PC-9 (cell line): Measurements from ENCODE around the gene IRF2BPL. TPM values are rescaled to one million over a fixed set of nuclear protein-coding genes. Genes with fewer than 3 reads are reported as not detected.

Experiments
- BruUV-seq: library from RNA; stranded (reverse); fragments of 400-500 nt; replicated peaks from 2 replicates; lab custom pipeline; 2021; lab: Mats Ljungman, UMichigan
- CTCF ChIA-PET: fragments of 300-600 bp; sonication (Branson Sonifier 250); formaldehyde crosslinking; loops from one replicate; lab custom pipeline; 2022; ENCODE audit warnings: antibody characterized with exemption; lab: Charles Lee
- POLR2A ChIA-PET: fragments of 300-600 bp; sonication (Branson Sonifier 250); formaldehyde crosslinking; loops from one replicate; lab custom pipeline; 2022; ENCODE audit warnings: antibody characterized with exemption; ENCODE audit not compliant: unreplicated experiment; lab: Charles Lee
- DNase-seq, 2 experiments: peaks; one replicate each; pipeline versions ENCODE4 v3.0.0 to v3.0.0-alpha.2; 2015 to 2022; ENCODE audit warnings: mixed read lengths in 1 of 2
- H2AFZ ChIP-seq: fragments of 200-600 bp; sonication (generic); 2 replicates; pipeline ENCODE4 v1.8.1; 2017; ENCODE audit warnings: antibody characterized with exemption
- H3F3A ChIP-seq: fragments of 200-600 bp; sonication (generic); 2 replicates; pipeline ENCODE4 v1.8.1; 2017; ENCODE audit warnings: antibody characterized with exemption, mild to moderate bottlenecking, low read depth; ENCODE audit not compliant: insufficient read depth
- H3K27ac ChIP-seq: fragments of 200-600 bp; sonication (generic); 2 replicates; pipeline ENCODE4 v1.6.1; 2016; ENCODE audit warnings: mixed run types
- H3K27me3 ChIP-seq: fragments of 200-600 bp; sonication (generic); 2 replicates; pipeline ENCODE4 v1.6.1; 2016; ENCODE audit warnings: low read depth, mixed run types; ENCODE audit not compliant: insufficient read depth
- H3K36me3 ChIP-seq: fragments of 200-600 bp; sonication (generic); 2 replicates; pipeline ENCODE4 v1.6.1; 2016; ENCODE audit warnings: low read depth, mixed run types
- H3K4me1 ChIP-seq: fragments of 200-600 bp; sonication (generic); replicated peaks from 2 replicates; pipeline ENCODE4 v1.6.1; 2016; ENCODE audit warnings: mixed run types; ENCODE audit not compliant: insufficient read depth
- H3K4me2 ChIP-seq: fragments of 200-600 bp; sonication (generic); 2 replicates; pipeline ENCODE4 v1.6.1; 2017; ENCODE audit warnings: mixed run types
- H3K4me3 ChIP-seq: fragments of 200-600 bp; sonication (generic); 2 replicates; pipeline ENCODE4 v1.6.1; 2016; ENCODE audit warnings: mixed run types
- H3K79me2 ChIP-seq: fragments of 200-600 bp; sonication (generic); 2 replicates; pipeline ENCODE4 v1.6.1; 2017; ENCODE audit warnings: low read depth, mixed run types
- H3K9me2 ChIP-seq: fragments of 200-600 bp; sonication (generic); 2 replicates; pipeline ENCODE4 v1.8.1; 2017; ENCODE audit warnings: mild to moderate bottlenecking; ENCODE audit not compliant: insufficient read depth
- H3K9me3 ChIP-seq: fragments of 200-600 bp; sonication (generic); 2 replicates; pipeline ENCODE4 v1.8.1; 2016; ENCODE audit warnings: low read depth; ENCODE audit not compliant: insufficient read depth
- H4K20me1 ChIP-seq: fragments of 200-600 bp; sonication (generic); 2 replicates; pipeline ENCODE4 v1.8.1; 2017; ENCODE audit not compliant: insufficient read depth
- EZH2 ChIP-seq: fragments of 200-600 bp; sonication (generic); IDR thresholded peaks from 2 replicates; pipeline ENCODE4 v1.8.0; 2017; ENCODE audit warnings: antibody characterized with exemption, low read depth
- intact Hi-C: fragments of 100-400 bp; cut with micrococcal nuclease; formaldehyde crosslinking; loops from one replicate; pipeline ENCODE4 v1.10.0; 2022; ENCODE audit not compliant: unreplicated experiment
- total RNA-seq: library from RNA; stranded (reverse); gene quantifications from 2 replicates; pipeline ENCODE4 v1.2.3, GENCODE V29; 2021
- TF ChIP-seq, protein P1 (sequence below): fragments of 200-600 bp; sonication (generic); conservative IDR thresholded peaks from 2 replicates; pipeline ENCODE4 v1.6.1; 2017; ENCODE audit warnings: mixed run types, antibody characterized with exemption, mild to moderate bottlenecking, moderate library complexity

Gene IRF2BPL
- total RNA-seq, 1 experiment from 2014 or later, result 74.6 TPM

DNA sequence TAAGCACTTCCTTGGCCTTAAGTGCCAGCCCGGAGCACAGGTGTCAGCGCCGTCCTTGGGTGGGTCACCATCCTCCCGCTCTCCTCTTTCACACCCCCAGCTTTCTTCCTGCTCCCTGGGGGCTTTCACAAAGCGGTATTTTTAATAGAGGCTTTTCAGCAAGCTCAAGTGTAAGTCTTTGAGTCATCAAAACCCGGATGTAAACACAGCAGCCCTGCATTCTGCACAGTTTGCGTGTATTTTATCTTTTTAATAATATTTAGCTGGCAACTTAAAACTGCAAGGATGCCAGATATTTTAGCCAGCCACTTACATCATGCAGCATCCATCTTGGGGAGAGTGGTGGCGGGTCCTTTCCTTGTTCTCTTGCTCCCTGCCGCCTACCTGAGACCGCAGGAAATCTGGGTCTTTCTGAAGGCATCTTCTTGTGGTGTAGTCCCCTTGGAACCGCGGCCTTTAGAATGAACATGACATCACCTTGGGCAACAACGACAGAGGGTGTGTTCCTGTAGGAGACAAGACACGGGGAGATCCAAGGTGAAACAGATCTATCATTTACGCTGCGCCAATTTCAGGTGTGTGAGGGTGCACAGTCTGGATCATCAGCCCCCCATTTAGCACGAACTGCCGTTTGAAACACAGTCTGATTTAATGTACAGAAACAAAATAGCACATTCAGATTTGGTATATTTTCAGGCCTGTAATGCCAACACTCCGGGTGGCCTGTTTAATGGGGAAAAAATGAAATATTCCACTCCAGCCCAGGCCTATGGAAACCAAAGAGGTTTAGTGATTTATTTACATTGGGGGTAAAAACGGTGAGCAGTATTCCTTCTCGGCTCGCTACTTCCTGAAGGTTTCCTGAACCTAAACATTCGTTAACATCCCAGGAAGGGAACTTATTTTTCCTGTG lies 12.5 kb upstream of the IRF2BPL start:
- Histone ChIP-seq H3K27me3 (no peaks in the 10 kb centered on the region), H3K9me2 (no peaks in the 10 kb centered on the region), H3K27ac (peak overlapping the region; percentile 85), H3K4me2 (peak overlapping the region; percentile 79), H3K9me3 (no peaks in the 10 kb centered on the region), H4K20me1 (no peaks in the 10 kb centered on the region), H2AFZ (peak overlapping the region; percentile 76), H3F3A (peaks cover 83% of the 10 kb centered on the region), H3K4me1 (peaks cover 97% of the 10 kb centered on the region), H3K4me3 (peak overlapping the region; percentile 41), H3K36me3 (no peaks in the 10 kb centered on the region), H3K79me2 (no peaks in the 10 kb centered on the region)
- no peak for TF ChIP-seq EZH2
- TF ChIP-seq, protein P1, sequence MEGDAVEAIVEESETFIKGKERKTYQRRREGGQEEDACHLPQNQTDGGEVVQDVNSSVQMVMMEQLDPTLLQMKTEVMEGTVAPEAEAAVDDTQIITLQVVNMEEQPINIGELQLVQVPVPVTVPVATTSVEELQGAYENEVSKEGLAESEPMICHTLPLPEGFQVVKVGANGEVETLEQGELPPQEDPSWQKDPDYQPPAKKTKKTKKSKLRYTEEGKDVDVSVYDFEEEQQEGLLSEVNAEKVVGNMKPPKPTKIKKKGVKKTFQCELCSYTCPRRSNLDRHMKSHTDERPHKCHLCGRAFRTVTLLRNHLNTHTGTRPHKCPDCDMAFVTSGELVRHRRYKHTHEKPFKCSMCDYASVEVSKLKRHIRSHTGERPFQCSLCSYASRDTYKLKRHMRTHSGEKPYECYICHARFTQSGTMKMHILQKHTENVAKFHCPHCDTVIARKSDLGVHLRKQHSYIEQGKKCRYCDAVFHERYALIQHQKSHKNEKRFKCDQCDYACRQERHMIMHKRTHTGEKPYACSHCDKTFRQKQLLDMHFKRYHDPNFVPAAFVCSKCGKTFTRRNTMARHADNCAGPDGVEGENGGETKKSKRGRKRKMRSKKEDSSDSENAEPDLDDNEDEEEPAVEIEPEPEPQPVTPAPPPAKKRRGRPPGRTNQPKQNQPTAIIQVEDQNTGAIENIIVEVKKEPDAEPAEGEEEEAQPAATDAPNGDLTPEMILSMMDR, result no peak
- POLR2A ChIA-PET, result interaction anchor here (0.5 to 1.2 kb wide), 4 partner anchors 12 to 88 kb away, joined by 9 to 21 read pairs (median 12); no protein-coding TSS in a partner anchor
- no TSS peak for BruUV-seq
- intact Hi-C loops, result loop anchor here (1.0 to 5.0 kb wide), 6 partner anchors 8 to 1589 kb away; partner anchors contain the start of gene IRF2BPL
- peak in 1 of 2 experiments; percentile 96 for DNase-seq
- CTCF ChIA-PET, result interaction anchor here (0.9 to 1.2 kb wide), 5 partner anchors 13 to 125 kb away, joined by 3 to 10 read pairs (median 3); no protein-coding TSS in a partner anchor

- H3K4me3 ChIP-seq, result peak overlapping the region; percentile 41
- H3K4me1 ChIP-seq, result peaks cover 95% of the 10 kb centered on the region
- H3K27ac ChIP-seq, result peak overlapping the region; percentile 85
- H2AFZ ChIP-seq, result peak overlapping the region; percentile 76
- ChIA-PET CTCF (interaction anchor here (0.9 to 1.2 kb wide), 6 partner anchors 12 to 127 kb away, joined by 3 to 10 read pairs (median 3); no protein-coding TSS in a partner anchor), POLR2A (interaction anchor here (0.5 to 1.2 kb wide), 7 partner anchors 11 to 135 kb away, joined by 3 to 21 read pairs (median 9); no protein-coding TSS in a partner anchor)
- TF ChIP-seq EZH2, result no peak
- TF ChIP-seq, protein P1, result no peak
- H3K36me3 ChIP-seq, result no peaks in the 10 kb centered on the region
- H3F3A ChIP-seq, result peaks cover 76% of the 10 kb centered on the region
- no peaks in the 10 kb centered on the region for H3K27me3 ChIP-seq
- no peaks in the 10 kb centered on the region for H3K9me2 ChIP-seq
- H3K9me3 ChIP-seq, result no peaks in the 10 kb centered on the region
- no peaks in the 10 kb centered on the region for H4K20me1 ChIP-seq
- intact Hi-C loops, result loop anchor here (1.0 to 5.0 kb wide), 5 partner anchors 12 to 1588 kb away; partner anchors contain the start of gene IRF2BPL
- peak; percentile 99 for DNase-seq
- no TSS peak for BruUV-seq
- peak overlapping the region; percentile 79 for H3K4me2 ChIP-seq
- peaks cover 5% of the 10 kb centered on the region; the same call in 1 of the 2 replicates for H3K79me2 ChIP-seq
Observed at GRCh38 chr14:77040059-77040740, 11.7 kb upstream of the IRF2BPL start.
